NB4 (cell line): ENCODE data around the gene RPS6KA2.

Experiments used
- MYC ChIP-seq: IDR thresholded peaks from 2 replicates; pipeline ENCODE4 v1.6.1; 2011; ENCODE audit warnings: low read depth, low read length
- POLR2A ChIP-seq: IDR thresholded peaks from 2 replicates; pipeline ENCODE4 v1.6.1; 2011; ENCODE audit warnings: mild to moderate bottlenecking; ENCODE audit not compliant: insufficient read length; ENCODE audit errors: extremely low read depth
- TF ChIP-seq, protein P1 (sequence below): IDR thresholded peaks from one replicate; pipeline ENCODE4 v1.5.1; 2012; ENCODE audit warnings: low read depth, low read length
- TF ChIP-seq, protein P2 (sequence below): IDR thresholded peaks from 2 replicates; pipeline ENCODE4 v1.6.1; 2011; ENCODE audit warnings: low read depth, low read length

DNA sequence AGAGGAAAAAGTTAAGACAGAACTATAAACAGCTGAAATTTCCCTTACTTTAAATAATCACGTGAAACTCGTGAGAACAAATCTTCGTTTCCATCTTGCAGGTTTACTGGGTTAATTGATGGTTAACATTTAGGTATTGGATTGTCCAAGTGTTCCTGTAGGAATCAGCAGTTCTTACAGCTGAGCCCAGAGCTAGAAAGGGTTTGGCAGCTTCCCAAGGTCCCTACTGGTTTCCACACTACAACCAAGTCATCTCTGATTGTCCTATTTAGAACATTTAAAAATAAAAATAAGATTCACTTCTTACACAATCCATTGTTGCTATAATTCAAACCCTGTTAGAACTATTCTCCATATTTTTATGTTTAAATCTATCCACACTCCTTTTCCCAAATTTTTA, 260.1 kb downstream of the RPS6KA2 start:
- TF ChIP-seq, protein P1, sequence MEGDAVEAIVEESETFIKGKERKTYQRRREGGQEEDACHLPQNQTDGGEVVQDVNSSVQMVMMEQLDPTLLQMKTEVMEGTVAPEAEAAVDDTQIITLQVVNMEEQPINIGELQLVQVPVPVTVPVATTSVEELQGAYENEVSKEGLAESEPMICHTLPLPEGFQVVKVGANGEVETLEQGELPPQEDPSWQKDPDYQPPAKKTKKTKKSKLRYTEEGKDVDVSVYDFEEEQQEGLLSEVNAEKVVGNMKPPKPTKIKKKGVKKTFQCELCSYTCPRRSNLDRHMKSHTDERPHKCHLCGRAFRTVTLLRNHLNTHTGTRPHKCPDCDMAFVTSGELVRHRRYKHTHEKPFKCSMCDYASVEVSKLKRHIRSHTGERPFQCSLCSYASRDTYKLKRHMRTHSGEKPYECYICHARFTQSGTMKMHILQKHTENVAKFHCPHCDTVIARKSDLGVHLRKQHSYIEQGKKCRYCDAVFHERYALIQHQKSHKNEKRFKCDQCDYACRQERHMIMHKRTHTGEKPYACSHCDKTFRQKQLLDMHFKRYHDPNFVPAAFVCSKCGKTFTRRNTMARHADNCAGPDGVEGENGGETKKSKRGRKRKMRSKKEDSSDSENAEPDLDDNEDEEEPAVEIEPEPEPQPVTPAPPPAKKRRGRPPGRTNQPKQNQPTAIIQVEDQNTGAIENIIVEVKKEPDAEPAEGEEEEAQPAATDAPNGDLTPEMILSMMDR: no peak
- TF ChIP-seq POLR2A (no peak), MYC (no peak)
- TF ChIP-seq, protein P2, sequence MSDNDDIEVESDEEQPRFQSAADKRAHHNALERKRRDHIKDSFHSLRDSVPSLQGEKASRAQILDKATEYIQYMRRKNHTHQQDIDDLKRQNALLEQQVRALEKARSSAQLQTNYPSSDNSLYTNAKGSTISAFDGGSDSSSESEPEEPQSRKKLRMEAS: no peak
